Measurements from ENCODE around the gene NRIP2.
A peak's percentile ranks its signal among the peaks of the same experiment; 100 is the strongest.

The NRIP2 gene

DNA sequence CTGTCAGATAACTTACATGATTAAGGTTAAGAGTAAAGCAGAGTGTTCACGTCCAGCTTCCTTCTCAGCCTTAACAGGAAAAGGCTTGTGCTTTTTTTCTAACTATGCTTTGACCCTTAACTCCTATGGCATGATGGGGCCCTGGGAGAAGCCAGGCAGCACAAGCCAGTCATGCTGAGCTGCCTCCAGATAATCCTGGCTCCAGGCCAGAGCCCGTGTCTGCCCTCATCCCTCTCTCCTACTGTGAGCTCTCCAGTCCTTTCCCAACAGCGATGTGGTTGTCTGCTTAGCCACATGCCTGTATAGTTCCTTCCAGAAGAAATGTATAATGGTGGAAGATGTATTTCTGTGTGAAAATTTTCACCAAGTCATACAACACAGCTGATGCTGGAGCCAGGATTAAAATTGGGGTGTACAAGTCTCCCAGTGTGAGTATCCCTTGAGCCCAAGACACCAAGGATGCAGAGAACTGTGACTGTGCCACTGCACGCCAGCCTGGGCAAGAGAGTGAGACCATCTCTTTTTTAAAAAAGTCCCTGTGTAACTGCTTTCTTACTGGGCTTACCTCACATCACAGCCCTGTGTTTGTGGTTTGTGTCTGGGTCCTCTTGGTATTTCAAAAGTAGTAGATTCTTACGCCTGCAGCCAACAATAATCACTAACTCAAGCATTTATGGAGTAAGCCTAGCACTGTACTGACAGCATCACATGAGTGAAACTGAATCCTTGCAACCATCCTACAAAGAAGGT lies 30.3 kb downstream of the NRIP2 start:
- no peak for DNase-seq

DNA sequence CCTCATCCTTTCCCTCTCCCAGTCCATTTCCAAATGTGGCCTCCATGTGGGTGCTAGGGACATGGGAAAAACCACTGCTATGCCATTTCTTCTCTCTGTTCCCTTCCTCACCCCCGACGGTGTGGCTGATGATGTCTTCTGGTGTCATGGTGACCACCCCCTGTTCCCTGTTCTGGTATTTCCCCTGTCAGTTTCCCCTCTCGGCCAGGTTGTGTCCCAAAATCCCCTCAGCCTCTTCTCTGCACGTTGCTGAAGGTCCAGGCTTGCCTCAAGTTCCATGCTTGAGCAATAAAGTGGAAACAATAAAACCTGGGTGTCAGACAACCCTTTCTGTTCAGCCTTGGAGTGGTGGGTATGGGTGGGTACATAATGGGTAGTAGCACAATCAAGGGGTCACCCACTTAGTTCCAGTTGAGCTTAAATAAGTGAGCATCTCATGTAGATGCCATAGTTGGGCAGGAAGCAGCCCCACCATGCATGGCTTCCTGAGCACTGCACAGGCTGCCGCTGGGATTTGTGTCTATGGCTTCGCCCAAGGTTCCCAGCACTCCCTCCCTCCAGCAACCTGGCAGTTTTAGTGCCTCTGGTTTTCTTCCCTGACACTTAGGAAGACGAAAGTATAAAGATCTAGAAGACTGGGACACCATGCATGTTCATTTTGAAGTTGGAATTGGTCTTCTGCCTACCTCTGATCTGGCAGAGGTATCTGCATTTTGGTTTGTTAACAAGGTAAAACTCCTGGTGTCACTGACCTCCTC lies 31.0 kb downstream of the NRIP2 start:
- DNase-seq: no peak

DNA sequence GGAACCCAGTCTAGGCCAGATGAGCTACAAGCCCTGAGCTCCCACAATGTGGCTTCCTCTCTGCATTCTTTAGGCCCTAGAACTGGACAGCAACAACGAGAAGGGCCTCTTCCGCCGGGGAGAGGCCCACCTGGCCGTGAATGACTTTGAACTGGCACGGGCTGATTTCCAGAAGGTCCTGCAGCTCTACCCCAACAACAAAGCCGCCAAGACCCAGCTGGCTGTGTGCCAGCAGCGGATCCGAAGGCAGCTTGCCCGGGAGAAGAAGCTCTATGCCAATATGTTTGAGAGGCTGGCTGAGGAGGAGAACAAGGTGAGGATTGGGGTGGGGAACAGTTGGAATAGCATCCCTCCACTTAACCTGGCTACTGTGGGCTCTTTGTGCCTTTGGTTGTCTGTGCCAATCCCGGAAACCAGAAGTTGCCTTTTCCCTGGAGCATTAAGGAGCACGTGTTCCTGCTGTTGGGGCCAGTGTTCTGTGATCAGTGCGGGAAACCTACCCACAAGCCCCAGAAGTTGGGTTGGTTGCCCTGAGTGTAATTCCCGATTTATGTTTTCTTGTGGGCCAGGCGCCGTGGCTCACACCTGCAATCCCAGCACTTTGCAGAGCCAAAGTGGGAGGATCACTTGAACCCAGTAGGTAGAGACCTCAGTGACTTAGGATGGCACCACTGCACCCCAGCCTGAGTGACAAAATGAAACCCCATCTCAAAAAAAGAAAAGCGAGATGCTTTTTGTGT lies 33.6 kb downstream of the NRIP2 start:
- DNase-seq: no peak

DNA sequence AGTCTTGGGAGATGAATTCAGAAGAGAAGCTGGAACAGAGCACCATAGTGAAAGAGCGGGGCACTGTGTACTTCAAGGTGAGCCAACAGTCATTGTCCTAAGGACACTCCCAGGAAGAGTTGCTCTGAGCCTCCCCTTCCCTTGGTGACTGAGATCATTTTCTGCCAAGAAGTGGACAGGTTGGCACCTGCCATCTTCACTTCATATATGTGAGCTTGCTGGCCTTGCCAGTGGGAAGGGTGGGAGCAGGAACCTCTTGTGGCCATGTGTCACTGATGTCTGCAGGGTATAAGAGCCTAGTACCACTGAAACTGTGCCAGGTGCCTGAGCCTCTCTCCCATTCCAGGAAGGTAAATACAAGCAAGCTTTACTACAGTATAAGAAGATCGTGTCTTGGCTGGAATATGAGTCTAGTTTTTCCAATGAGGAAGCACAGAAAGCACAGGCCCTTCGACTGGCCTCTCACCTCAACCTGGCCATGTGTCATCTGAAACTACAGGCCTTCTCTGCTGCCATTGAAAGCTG lies 34.7 kb downstream of the NRIP2 start:
- no peak for DNase-seq

DNA sequence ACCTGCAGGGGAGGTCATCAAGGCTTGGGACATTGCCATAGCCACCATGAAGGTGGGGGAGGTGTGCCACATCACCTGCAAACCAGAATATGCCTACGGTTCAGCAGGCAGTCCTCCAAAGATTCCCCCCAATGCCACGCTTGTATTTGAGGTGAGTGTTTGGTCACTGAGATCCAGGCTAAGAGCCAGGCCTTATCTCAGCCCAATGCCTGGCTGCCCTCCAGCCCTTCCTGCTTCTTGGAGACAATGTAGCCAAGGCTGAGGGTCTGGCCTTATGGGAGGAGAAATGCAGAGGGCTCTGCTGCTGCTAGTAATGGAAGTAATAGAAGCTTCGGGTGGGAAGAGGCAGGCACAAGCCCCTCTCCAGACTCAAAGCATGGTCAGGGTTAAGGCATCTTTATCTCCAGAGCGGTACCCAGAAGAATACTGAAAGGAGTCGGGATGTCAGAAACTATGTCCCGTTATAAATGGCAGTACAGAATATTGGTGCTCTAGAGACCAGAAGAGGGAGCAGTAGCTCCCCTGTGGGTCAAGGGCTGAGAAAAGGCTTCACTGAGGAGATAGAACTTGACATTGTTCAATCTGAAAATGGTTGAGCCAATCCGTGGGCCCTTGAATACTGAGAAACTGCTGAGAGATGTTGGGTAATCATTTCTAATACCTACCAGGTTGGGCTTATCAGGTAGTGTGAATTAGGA lies 37.0 kb downstream of the NRIP2 start:
- no peak for DNase-seq

DNA sequence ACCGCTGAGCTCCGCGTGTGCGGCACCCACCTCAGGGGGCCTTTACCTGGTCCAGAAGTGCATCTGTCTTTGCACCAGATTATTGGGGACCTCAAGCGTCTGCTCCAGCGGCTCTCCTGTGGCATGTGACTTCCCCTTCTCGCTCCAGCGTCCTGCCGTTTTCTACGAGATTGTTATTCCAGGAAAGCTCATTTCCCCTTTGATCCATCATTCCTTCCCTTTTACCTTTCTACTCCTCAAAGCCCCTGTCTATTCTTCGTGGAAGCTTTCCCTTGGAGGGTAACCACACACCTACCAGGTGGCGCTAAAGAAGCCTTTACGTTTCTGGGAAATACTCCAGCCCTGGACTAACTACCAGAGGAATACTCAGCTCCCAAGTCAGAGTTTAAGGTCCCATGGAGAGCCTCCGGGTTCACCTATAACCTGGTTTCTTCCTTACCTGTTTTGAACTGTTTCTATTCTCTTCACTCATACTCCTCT lies 38.6 kb downstream of the NRIP2 start:
- DNase-seq: no peak

DNA sequence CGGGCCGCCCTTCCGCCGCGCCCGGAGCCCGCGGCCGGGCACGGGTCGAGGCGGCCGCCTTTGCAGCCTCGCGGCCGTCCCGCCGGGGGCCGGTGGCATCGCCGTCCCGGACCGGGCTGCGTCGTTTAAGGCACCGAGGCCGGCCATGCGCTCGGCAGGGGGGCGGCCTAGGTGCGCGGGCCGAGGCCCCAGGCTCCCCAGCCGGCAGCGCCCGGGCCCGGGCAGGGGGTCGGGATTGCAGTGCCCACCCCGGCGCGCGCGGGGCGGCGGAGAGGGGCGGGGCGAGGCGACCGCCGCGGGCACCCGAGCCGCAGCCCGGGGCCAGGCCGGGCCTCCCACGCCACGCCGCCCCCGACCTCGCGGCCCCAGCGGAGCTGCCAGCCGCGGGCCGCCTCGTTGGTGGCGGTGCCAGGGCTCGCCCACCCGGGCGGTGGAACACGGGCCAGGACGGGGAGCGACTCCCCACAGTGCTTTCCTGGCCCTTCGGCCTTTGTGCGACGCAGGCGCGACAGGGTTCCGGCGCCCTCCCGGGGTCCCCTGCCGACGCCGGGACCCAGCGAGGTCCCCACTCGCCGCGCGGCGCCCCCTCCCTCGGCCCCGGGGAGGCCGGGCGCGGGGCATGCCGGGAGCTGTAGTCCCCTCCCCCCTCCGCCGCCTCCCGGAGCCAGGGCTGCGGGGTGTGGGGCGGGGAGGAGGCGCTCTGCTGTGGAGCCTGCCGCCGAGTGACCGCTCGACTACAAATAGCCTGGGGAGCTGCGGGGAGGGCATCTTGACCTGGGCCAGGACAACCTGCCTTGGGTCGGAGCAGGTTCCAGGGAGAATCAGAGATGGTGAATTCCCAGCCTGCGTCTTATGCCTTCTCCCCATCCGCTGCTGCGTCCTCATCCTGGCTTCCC lies 39.3 kb downstream of the NRIP2 start:
- DNase-seq: peak; percentile 61

DNA sequence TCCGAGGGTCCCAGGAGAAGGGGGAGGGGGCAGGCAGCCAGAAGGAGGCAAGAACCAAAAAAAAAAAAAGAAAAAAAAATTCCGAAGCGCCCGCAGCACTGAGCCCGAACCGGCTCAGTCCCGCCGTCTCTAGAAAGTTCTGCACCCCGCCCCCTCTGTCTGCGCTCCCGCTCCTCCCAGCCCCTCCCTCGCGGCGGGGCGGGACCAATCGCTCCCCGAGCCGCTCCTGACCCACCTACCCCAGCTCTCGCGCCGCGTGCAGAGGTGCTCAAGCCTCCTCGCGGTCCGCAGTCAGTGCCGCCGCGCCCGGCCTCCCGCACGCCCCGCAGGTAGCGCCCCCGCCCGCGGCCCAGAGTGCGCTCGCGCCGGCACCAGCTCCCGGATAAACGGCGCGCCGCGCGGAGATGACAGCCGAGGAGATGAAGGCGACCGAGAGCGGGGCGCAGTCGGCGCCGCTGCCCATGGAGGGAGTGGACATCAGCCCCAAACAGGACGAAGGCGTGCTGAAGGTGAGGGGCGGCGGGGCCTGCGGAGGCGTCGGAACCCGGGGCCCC lies 40.0 kb downstream of the NRIP2 start, which contains the start of gene FKBP4:
FKBP4 (plus strand) TSS at position 235 of the 554 bp plus-strand sequence; CDS start at position 405, 170 bp downstream.
- DNase-seq: peak; percentile 84

DNA sequence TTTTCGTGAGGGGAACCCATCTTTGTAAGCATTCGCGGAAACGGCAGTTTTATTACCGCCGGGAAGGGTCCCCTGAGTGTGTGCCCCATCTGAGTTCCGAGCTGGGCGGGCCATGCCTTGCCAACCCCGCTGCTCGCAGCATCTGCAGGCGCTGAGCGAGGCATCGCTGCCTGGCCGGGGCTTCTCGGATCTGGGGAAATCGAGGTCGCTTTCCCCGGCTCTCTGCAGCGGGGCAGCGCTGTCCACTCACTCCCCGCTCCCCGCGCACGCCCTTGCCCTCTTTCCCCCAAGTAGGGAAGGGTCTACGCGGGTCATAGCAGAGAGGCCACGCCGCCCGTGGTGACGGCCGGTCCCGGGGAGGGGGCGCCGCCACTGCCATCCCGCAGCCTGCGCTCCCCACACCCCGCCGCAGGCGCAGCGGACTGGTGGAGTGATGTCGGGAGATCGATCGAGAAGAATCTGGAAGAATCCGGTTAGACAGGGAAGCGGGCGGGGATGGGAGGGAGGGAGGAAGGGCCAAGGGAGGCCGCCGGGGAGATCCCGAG lies 40.6 kb downstream of the NRIP2 start:
- no peak for DNase-seq

DNA sequence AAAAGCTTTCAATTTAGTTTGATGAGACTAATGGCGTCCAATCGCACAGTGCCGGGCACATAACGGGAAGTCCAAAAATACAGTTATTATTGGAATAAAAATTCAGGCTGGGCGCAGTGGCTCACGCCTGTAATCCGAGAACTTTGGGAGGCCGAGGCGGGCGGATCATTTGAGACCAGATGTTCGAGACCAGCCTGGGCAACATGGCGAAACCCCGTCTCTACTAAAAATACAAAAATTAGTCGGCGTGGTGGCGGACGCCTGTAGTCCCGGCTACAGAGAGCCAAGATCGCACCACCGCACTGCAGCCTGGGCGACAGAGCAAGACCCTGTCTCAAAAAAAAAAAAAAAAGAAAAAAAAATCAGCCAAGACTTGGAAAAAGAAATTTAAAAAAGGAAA lies 41.3 kb downstream of the NRIP2 start:
- DNase-seq: no peak

DNA sequence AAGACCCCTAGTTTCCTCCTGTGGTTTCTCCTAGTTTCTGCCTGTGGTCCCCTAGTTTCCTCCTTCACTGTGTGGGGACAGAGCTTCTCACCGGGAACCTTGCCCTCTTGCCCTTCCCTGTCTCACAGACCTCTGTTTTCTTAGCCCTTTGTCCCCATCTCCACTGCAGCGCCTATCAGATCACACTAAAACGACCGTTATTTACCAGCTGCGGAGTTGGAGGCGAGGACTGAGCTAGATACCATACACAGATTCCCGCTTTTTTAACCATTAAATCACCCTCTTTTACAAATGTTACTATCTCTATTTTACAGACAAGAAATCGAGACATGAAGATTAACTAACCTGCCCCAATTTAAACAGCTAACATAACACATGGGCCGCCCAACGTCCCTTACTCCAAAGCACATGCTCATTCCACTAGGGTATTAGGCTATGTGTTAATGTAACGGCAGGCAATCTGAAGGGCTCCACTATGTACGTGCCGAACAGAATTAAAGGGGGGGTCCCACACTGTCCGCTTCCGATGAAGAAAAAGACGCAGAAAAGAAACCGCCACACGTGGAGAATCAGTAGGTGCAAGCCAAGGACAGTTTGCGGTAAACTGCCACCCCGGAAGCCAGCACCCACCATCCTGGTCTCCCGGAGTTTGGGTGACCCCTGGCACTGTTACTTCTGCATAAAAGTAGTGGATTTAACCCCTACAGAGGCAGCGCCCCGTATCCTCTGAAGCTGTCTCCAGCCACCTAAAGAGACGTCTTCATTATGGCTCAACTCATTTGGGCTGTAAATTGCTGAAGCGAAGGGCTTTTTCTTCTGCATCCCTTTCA lies 41.9 kb downstream of the NRIP2 start:
- DNase-seq: no peak

DNA sequence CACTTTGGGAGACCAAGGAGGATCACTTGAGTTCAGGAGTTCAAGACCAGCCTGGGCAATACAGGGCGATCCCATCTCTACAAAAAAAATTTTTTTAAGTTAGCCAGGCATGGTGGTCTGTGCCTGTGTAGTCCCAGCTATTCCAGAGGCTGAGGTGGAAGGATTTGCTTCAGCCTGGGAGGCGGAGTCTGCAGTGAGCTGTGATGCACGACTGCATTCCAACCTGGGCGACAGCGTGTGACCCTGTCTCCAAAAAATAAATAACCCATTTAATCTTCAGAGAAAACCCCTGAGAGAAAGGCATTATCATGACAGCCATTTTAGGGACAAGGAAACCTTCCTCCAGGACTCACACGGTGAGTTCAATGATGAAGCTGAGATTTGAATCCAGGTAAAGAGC lies 43.7 kb downstream of the NRIP2 start:
- DNase-seq: no peak

DNA sequence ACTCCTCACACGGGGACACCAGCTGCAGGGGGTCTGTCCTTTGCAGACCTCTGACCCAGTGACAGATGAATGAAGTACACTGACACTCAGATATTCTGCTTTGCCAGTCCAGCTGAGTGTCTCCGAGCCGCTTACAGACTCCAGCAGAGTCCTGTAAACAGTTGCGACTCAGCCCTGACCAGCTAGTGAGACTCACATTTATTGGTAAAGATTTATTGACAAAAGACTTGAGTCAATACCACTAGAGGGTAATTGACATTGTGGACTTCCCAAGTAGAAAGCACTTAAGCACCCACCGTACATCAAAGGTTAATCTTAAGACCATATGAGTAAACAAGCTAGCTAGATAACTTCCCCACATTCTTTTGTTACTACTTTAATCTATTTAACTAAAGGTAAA lies 49.8 kb downstream of the NRIP2 start:
- no peak for DNase-seq

DNA sequence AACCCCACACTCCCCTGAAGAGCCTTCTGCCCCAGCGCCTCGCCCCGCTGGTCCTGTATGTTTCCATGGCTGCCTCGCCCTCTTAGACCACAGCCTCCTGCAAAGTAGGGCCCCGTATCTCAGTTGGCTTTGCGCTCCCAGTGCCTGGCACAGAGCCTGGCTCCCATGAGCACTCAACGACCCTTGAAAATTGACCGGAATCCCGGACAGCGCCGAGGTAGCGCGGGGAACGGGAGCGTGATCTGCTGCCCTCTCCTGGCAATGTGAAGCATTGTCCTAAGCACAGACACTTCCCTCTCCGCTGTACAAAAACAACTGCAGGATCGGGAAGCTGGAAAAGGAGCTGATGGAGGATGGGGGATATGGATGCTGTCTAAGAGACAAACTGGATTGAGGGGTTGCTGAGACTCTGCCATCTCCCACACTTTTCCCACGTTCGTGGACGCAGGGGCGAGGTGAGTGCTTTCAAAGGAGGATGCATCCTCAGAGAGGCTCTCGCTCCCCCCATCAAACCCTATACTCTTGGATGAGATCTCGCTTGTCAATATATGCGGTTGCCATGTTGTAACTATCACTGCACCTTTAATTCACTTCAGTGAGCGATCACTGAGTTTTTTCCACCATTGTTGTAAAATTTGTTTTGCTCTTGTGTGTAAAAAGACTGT lies 50.8 kb downstream of the NRIP2 start:
- DNase-seq: peak; percentile 34

DNA sequence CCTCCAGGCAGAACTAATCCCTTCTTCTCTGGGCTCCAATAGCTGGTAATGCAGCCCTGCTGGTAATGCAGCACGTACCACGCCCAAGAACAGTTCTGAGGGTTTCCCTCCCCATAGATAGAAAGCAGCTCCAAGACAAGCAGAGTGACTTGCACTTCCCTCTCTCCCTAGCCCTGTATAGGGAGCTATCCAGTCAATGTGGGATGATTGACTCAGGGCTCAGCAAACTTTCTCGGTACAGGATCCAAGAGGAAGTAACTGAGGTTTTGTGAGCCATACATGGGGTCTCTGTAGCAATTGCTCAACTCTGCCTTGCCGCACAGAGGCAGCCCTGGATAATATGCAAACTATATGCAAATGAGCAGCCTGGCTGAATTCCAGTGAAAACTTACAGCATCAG lies 55.6 kb downstream of the NRIP2 start:
- no peak for DNase-seq

DNA sequence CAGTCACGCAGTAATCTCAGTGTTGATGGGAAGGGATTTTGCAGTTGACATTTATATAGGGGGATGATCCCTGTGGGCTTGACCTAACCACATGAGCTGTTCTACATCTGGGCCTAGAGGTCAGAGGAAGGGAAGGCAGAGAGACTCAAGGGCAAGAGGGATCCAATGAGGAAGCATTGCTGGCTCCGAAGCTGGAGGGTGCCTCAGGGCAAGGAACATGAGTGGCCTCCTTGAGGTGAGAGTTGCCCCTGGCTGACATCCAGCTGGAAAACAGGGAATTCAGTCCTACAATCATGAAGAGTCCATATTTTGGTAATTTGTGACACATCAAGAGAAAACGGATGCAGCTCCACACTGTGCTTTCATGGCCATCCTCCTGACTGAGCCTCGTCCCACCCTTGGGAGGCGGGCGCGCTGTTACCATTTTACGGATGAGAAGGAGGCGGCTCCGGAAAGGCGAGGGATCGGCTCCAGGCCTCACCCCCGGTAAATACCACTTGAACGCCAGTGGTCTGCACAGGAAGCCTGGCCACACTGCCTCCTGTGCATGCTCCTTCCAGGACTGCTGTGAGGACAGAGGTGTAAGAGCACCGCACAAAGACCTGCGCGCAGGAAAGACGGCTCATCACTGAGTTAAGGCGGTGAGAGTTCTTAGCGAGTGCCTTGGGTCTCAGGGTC lies 58.6 kb downstream of the NRIP2 start:
- DNase-seq: no peak

DNA sequence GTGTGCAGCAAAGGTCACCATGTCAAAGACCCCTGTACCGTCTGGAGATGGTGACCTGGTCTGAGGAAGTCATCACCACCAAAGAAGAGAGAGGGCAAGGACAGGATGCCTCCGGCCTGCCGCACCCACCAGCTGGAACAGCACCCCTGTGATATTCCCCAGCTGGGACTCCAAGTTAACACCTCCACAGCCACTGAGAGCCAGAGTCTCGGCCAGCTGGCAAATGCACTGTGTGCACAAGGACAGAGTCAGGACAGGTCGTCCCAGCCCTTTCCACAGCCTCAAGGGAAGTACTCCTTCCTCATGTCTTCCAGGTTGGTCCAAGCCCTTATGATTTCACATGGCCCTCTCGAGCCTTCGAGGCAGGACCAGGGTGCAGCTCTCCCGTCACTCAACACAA lies 59.4 kb downstream of the NRIP2 start:
- DNase-seq: no peak
